Measurements from ENCODE around the gene XYLT1.

XYLT1 gene

GRCh38 chr16:17237350-17237944, 233.3 kb downstream of the XYLT1 start:
- DNase-seq (ENCODE audit: low read depth in 1 of 2, low spot score in 1 of 2): no peak

DNA sequence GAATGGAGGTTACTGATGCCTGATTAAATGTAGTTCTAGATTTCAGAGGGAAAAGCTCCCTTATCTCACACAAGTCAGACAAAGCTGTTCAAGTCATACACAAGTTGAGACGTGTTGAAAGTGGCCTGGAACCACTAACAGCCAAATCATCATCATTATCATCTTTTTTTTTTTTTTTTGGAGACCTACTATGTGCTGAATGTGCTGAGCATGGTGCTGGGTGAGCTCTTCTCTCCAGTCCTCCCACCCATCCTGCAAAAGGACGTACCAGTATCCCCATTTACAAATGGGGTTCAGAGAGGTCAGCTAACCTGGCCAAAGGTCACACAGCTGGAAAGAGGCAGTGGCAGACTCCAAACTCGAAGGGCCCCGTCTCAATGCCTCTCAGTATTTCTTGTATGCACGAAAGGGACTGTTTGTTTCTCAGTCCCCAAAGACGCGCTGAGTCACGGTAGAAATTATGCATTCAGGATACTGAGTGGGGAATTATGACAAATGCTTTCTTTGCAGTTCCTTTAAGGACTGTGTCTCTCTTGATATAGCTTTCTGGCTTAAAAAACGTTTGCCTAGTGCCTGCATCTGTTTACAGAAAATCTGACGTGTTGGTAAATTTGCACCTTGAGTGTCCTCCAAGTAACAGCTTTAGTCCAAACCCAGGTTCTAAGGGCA, 235.5 kb downstream of the XYLT1 start:
- no peak for DNase-seq (ENCODE audit: low read depth in 1 of 2, low spot score in 1 of 2)

DNA sequence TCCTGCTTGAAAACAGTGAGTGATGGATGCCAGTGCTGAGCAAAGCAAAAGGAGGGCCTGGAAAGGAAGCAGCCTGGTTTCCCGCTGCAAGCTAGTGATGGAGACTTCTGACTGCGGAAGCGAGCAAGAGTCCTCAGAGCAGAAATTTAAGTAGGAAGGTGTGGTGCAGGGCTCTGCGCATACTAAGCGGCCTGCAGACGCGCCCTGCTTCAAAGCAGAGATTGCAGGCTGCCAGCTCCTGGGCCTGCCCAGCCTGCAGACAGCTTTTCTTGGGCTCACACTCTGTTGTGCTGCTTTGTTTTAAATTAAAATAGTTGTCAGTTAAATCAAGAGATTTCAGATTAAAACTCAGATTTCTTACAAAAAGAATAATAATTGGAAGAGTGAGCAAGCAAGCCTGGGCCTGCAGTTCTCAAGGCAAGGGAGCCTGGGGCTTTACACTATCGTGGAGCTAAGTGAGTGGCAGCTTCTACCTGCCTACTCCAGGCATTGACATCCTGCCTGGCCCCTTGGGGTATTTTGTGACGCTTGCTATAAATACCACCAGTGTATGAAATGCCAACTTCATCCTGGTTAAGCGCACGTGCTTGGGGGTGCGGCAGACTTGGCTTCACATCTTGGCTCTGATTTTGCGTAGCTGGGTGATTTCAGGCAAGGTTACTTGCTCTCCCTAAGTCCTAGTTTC, 237.3 kb downstream of the XYLT1 start:
- DNase-seq (ENCODE audit: low read depth in 1 of 2, low spot score in 1 of 2): no peak

GRCh38 chr16:17232487-17232886, 238.3 kb downstream of the XYLT1 start:
- DNase-seq (ENCODE audit: low read depth in 1 of 2, low spot score in 1 of 2): no peak

DNA sequence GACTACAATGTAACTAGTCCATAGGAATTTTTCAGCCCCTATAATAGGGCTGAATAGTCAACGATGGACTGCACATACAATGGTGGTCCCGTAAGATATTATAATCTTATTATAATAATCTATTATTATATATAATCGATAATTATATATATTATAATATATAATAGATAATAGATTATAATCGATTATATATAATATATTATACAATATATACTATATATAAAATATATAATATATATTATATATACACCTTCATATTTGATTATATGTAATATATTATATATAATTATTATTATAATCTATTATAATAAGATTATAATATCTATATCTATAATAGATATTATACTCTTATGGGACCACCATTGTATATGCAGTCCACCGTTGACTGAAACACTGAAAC, 238.8 kb downstream of the XYLT1 start:
- no peak for DNase-seq (ENCODE audit: low read depth in 1 of 2, low spot score in 1 of 2)

GRCh38 chr16:17230932-17231581, 239.7 kb downstream of the XYLT1 start:
- DNase-seq (ENCODE audit: low read depth in 1 of 2, low spot score in 1 of 2): no peak

DNA sequence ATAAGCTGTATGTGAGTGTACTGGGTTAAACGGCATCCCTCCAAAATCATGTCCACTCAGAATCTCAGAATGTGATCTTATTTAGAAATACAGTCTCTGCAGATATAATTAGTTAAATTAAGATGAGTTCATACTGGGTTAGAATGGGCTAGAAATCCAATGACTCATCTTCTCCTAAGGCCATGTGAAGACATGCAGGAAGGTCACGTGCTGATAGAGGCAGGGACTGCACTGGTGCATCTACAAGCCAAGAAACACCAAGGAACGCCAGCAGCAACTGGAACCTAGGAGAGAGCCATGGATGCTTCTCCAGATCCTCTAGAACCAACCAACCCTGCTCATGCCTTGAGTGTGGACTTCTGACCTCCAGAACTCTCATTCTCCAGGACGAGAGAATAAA, 241.0 kb downstream of the XYLT1 start:
- DNase-seq (ENCODE audit: low read depth in 1 of 2, low spot score in 1 of 2): no peak

- no peak for DNase-seq (ENCODE audit: low read depth in 1 of 2, low spot score in 1 of 2)
These were observed 241.6 kb downstream of the XYLT1 start for GRCh38 chr16:17229131-17229530.

DNA sequence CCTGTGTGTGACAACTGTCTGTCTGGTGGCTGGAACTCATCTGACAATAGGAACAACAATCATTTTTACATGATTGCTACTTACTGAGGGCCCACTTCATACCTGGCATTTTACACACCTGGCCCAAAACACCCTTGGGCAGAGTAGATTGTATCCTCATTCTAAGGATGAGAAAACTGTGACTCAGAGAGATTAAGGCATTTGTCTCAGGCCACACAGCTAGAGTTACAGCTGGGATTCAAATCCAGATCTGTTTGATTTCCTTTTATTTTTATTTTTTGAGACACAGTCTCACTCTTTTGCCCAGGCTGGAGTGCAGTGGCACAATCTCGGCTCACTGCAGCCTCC, 242.1 kb downstream of the XYLT1 start:
- no peak for DNase-seq (ENCODE audit: low read depth in 1 of 2, low spot score in 1 of 2)

DNA sequence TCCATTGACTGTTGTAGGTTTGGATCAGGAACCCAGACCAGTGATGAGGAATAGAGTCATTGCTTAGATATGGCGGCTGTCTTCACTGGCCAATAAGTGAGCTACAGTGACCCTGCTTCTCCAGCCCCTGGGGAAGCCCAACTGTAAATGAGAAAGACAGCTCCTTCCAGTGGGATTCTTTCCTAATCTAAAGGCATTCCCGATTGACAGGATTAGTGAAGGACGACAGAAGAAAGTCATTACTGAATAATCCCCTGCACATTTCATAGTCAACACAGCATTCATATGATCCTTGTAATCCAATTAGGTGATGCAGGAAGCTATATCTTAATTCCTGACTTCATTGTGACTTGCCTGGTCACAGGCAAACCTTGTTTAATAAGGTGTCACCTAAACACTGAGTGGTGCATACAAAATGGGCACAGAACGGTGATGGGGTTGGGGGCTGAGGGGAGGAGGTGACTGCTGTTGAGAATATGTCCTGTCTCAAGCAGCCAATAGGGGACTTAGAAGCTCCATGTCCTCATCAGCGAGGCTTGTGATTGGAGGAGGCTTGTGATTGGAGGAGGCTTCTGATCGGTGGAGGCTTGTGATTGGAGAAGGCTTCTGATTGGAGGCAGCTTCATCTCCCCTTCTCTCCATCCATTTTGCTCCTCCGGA, 242.6 kb downstream of the XYLT1 start:
- no peak for DNase-seq (ENCODE audit: low read depth in 1 of 2, low spot score in 1 of 2)

DNA sequence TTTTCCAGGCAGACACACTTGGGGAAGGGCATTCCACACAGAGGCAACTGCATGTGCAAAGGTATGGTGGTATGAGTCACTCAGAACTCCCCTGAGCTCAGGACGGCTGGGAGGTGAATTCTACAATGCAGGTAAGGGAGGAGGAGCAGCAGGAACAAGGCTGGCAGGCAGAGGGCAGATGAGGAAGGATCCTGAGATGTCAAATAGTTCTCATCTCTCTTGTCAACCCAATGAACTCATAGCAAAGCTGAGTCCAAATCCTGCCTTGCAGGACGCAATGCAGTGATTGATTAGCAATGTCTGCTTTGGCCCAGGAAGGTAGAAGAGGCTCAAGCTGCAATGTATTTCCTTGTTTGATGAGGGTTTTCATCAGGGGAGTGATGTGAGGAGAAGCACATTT, 243.5 kb downstream of the XYLT1 start:
- DNase-seq (ENCODE audit: low read depth in 1 of 2, low spot score in 1 of 2): no peak

DNA sequence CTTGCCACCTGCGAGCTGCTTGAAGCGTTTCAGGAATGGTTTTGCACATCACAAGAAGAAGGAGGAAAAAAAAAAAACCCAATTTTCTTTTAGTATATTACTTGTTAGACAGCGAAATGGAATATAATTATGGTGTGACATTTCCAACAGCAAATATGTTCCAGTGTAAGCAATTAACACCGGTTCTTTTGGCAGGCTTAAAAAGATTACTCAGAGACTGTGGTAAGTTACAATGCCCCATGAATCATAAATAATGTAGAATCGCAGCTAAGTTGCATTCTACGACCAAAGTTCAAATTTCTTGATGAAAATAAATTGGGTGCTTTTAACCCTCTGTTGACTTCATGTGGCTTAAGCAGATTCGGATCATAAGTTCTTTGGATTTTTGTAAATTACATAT, 245.2 kb downstream of the XYLT1 start:
- no peak for DNase-seq (ENCODE audit: low read depth in 1 of 2, low spot score in 1 of 2)

- DNase-seq (ENCODE audit: low read depth in 1 of 2, low spot score in 1 of 2): no peak
These were observed 245.9 kb downstream of the XYLT1 start for GRCh38 chr16:17224879-17225281.

- no peak for DNase-seq (ENCODE audit: low read depth in 1 of 2, low spot score in 1 of 2)
These were observed 246.4 kb downstream of the XYLT1 start for GRCh38 chr16:17224350-17224749.

DNA sequence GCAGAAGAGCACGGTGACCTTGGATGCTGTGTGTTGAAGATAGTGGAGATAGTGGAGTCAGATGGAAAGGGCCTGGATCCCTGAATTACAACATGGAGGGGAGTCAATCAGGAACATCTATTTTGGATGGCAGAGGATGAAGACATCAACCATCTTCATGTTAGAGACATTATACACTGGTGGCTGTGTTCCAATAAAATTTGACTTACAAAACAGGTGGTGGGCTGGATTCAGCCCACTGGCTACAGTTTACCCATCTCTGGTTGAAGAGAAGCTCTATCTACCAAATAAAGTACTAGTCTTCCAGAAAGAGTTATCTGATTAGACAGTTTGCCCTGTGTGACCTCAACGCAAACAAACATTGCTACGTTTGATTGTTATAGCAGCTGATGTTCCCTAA, 247.2 kb downstream of the XYLT1 start:
- DNase-seq (ENCODE audit: low read depth in 1 of 2, low spot score in 1 of 2): no peak

DNA sequence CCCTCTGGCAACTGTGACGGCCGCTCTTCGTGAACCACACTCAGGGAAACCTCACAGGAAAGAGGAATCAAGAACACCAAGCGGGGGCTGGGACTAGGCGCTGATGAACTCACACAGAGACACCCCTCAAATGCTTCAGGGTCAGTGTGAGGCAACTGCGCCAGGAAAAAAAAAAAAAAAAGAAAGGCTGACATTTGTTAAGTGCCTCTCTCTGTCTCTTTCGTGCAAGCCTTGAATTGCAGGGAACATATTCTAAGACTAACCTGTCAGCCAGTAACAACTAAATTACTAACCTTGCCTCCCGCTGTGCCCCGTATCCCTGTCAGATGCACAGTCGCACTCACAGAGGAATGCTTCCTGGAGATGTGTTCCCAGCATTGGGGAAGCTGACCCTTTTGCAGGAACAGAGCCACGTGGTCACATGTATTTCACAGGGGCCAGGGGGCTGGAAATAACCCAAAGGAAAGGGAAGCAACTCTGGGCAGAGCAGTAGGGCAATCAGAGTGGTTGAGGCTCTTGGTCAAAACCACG, 247.8 kb downstream of the XYLT1 start:
- DNase-seq (ENCODE audit: low read depth in 1 of 2, low spot score in 1 of 2): no peak

DNA sequence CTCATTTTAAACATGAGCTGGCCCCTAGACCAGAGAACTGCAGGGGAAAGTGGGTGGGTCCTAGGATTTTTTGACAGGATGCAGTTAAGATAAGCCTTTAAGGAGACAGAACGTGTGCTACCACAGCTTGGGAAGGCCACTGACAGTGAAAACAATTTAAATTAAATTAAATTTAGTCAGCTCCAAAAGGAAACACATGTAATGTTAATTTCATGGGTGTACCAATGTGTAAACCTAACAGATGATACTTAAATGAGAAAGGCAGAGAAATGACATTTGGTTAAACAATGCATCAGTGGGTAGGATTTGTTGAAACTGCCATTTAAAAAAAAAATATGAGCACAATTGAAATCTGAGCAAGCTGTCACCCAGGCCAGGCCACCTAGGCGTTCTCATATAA, 250.8 kb downstream of the XYLT1 start:
- DNase-seq (ENCODE audit: low read depth in 1 of 2, low spot score in 1 of 2): no peak

GRCh38 chr16:17215936-17216335, 254.8 kb downstream of the XYLT1 start:
- no peak for DNase-seq (ENCODE audit: low read depth in 1 of 2, low spot score in 1 of 2)

DNA sequence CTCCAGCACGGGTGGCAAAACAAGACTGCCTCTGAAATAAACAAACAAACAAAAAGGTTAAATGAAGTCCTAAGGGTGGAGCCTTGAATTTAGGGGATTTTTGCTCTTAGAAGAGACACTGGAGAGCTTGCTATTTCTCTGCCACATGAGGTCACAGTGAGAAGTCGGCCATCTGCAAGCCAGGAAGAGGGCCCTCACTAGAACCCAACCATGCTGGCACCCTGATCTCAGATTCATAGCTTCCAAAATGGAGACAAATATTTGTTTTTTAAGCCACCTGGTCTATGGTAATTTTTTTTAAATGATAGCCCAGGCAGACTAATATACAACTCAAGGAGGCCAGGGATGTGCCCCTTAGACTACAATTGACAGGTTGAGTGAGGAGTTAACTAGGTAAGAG, 255.5 kb downstream of the XYLT1 start:
- DNase-seq (ENCODE audit: low read depth in 1 of 2, low spot score in 1 of 2): no peak

- no peak for DNase-seq (ENCODE audit: low read depth in 1 of 2, low spot score in 1 of 2)
These were observed 256.8 kb downstream of the XYLT1 start for GRCh38 chr16:17213974-17214373.

DNA sequence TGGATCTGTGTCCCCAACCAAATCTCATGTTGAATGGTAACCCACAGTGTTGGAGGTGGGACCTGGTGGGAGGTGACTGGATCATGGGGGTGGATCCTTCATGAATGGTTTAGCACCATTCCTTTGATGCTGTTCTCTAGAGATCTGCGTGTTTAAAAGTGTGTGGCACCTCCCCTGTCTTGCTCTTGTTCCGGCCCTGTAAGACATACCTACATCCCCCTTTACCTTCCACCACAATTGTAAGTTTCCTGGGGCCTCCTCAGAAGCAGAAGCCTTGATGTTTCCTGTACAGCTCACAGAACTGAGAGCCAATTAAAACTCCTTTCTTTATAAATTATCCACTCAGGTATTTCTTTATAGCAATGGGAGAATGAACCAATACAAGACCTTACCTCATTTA, 257.7 kb downstream of the XYLT1 start:
- no peak for DNase-seq (ENCODE audit: low read depth in 1 of 2, low spot score in 1 of 2)

DNA sequence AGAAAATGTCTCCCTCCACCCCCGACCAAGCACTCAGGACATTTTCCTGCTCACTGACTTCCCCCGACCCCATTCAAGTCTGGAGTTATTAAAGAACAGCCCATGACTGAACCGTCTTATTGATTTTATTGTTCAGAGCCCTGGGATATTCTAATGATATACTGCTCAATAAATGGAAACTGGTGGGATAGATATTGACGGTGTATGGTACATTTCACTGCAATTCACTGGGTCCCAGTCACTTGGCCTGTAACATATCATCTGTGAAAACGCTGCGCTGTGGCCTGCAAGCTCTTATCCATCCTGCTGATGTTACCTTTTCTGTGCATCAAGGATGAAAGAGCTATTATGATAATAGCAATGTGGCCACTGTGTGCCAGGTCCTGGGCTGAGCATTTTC, 258.2 kb downstream of the XYLT1 start:
- DNase-seq (ENCODE audit: low read depth in 1 of 2, low spot score in 1 of 2): no peak
